Left lung (tissue), 10 donors: ENCODE data around the gene FBXL7. TPM values are rescaled to one million over a fixed set of nuclear protein-coding genes. Genes with fewer than 3 reads are reported as not detected.

Experiments used
- ATAC-seq: fragments of 200-7000 bp; cut with Tn5 transposase; one replicate; pipeline ENCODE4 v1.9.1; 2020; ENCODE audit warnings: moderate library complexity
- DNase-seq, 4 donors: peaks; one replicate each; pipeline ENCODE4 v3.0.0-alpha.2; 2013 to 2020
- H3K27ac ChIP-seq, 2 donors: fragments of 200-600 bp; sonication (generic) in 1 of 2; one replicate each; pipeline versions ENCODE4 v1.5.0 to v1.8.0; 2020 to 2021
- H3K27me3 ChIP-seq, 2 donors: fragments of 200-600 bp; sonication (generic) in 1 of 2; one replicate each; pipeline versions ENCODE4 v1.5.0 to v1.8.0; 2020 to 2021
- H3K36me3 ChIP-seq, 2 donors: fragments of 200-600 bp; sonication (generic) in 1 of 2; one replicate each; pipeline versions ENCODE4 v1.5.0 to v1.8.0; 2020 to 2021
- H3K4me1 ChIP-seq, 2 donors: fragments of 200-600 bp; one replicate each; pipeline ENCODE4 v1.8.0; 2021
- H3K4me3 ChIP-seq, 2 donors: fragments of 200-600 bp; sonication (generic) in 1 of 2; one replicate each; pipeline versions ENCODE4 v1.5.0 to v1.8.0; 2020 to 2021; ENCODE audit warnings: mild to moderate bottlenecking in 1 of 2
- H3K9me3 ChIP-seq, 2 donors: fragments of 200-600 bp; sonication (generic) in 1 of 2; one replicate each; pipeline versions ENCODE4 v1.5.0 to v1.8.0; 2020 to 2021
- intact Hi-C, 2 donors: fragments of 100-400 bp; cut with DNase I; formaldehyde crosslinking; loops; one replicate each; pipeline versions ENCODE4 v1.11.2 to v1.14.2; 2022
- microRNA-seq, 2 donors: library from miRNA; unstranded; fragments of <30 nt; microRNA quantifications; one replicate each; pipeline ENCODE4, GENCODE V29; 2019
- polyA plus RNA-seq, 6 donors: library from polyadenylated mRNA; unstranded; fragments of 120-200 nt; gene quantifications; one replicate each; pipeline ENCODE4 v1.2.1, GENCODE V29; 2013; ENCODE audit not compliant: insufficient read length in 6 of 6
- total RNA-seq, 2 donors: library from RNA; stranded (reverse); fragmentation: NEBNext Ultra II Directional; extraction: Animal tissue kit (Norgen Biotek cat#: 25700); gene quantifications; one replicate each; pipeline ENCODE4 v1.2.1, GENCODE V29; 2021
- TF ChIP-seq, protein P1 (sequence below), 2 donors: fragments of 200-600 bp; sonication (generic) in 1 of 2; IDR thresholded peaks; one replicate each; pipeline versions ENCODE4 v1.5.0 to v1.8.0; 2021; ENCODE audit warnings: antibody characterized with exemption in 2 of 2
- donor health status: DM: no; HTN: yes; CAD: no.
- donor health status: DM: no; HTN: no; CAD: no.

Gene FBXL7
- total and polyA plus RNA-seq, 8 donors, result 12.0 to 32.4 (median 28.1) TPM

DNA sequence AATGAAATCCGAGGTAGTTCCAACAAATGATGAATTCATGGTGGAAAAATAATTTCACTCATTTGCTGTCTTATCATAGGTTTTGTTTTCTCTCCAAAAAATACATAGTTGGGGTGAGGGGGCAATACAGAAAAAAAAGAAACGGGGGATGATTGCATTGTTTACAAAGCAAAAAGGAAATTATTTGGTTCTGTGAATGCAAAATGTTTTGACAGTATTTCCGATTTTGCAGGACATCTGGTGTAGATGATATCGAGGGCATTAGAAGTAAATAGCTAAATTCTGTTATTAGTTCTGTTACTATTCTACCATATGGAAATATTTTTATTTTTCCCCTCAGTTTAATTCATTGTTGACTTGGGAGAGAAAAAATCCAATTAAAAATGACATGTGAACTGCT is 477.9 kb downstream of the FBXL7 start:
- TF ChIP-seq, protein P1, sequence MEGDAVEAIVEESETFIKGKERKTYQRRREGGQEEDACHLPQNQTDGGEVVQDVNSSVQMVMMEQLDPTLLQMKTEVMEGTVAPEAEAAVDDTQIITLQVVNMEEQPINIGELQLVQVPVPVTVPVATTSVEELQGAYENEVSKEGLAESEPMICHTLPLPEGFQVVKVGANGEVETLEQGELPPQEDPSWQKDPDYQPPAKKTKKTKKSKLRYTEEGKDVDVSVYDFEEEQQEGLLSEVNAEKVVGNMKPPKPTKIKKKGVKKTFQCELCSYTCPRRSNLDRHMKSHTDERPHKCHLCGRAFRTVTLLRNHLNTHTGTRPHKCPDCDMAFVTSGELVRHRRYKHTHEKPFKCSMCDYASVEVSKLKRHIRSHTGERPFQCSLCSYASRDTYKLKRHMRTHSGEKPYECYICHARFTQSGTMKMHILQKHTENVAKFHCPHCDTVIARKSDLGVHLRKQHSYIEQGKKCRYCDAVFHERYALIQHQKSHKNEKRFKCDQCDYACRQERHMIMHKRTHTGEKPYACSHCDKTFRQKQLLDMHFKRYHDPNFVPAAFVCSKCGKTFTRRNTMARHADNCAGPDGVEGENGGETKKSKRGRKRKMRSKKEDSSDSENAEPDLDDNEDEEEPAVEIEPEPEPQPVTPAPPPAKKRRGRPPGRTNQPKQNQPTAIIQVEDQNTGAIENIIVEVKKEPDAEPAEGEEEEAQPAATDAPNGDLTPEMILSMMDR (IDR thresholded peaks at IDR 0.05), result no peak
- peaks cover 0 to 3% of the 10 kb centered on the region in 2 donors for H3K9me3 ChIP-seq
- H3K27me3 ChIP-seq, result no peaks in the 10 kb centered on the region
- H3K36me3 ChIP-seq, result no peaks in the 10 kb centered on the region
- intact Hi-C loops, result no loop called here
- ATAC-seq, result no peak
- no peak overlapping the region for H3K27ac ChIP-seq
- H3K4me1 ChIP-seq, result no peaks in the 10 kb centered on the region
- no peak for DNase-seq
- H3K4me3 ChIP-seq, result no peak overlapping the region

- TF ChIP-seq, protein P1 (IDR thresholded peaks at IDR 0.05), result no peak
- Histone ChIP-seq H3K4me3 (no peak overlapping the region), H3K27ac (no peak overlapping the region), H3K9me3 (no peaks in the 10 kb centered on the region), H3K36me3 (no peaks in the 10 kb centered on the region), H3K27me3 (no peaks in the 10 kb centered on the region), H3K4me1 (no peaks in the 10 kb centered on the region)
- no peak for DNase-seq
- intact Hi-C loops, result no loop called here
- ATAC-seq, result no peak
These were observed 480.9 kb downstream of the FBXL7 start for GRCh38 chr5:15980835-15981234.

- TF ChIP-seq, protein P1 (IDR thresholded peaks at IDR 0.05), result no peak
- peaks cover 0 to 4% of the 10 kb centered on the region in 2 donors for H3K9me3 ChIP-seq
- DNase-seq (no peak), ATAC-seq (no peak)
- no peak overlapping the region for H3K4me3 ChIP-seq
- intact Hi-C loops, result no loop called here
- H3K27me3 ChIP-seq, result no peaks in the 10 kb centered on the region
- no peaks in the 10 kb centered on the region for H3K36me3 ChIP-seq
- no peak overlapping the region for H3K27ac ChIP-seq
- H3K4me1 ChIP-seq, result no peaks in the 10 kb centered on the region
These were observed 483.4 kb downstream of the FBXL7 start for GRCh38 chr5:15983392-15983791.

Small RNAs within 50 kb of the gene (microRNA-seq; reads per million reads assigned to microRNA genes)
- gene MIR887, result 57.6 to 338 reads per million in 2 donors
